HepG2 (cell line): Measurements from ENCODE around the gene HSF4. TPM values are rescaled to one million over a fixed set of nuclear protein-coding genes. Genes with fewer than 3 reads are reported as not detected.

ENCODE experiments used
- DMAP1 ChIP-seq: IDR thresholded peaks from 2 replicates; pipeline ENCODE4 v1.6.1; 2016
- FOXP1 ChIP-seq, 2 experiments: fragments of 450-650 bp in 1 of 2; IDR thresholded peaks; 2 replicates each; pipeline ENCODE4 v1.6.1; 2017 to 2018; ENCODE audit warnings: antibody characterized with exemption in 1 of 2
- HES4 ChIP-seq: sonication (generic); formaldehyde crosslinking; IDR thresholded peaks from 2 replicates; pipeline ENCODE4 v1.9.0; 2021; ENCODE audit warnings: mild to moderate bottlenecking, missing genetic modification reagents, borderline replicate concordance
- IRX3 ChIP-seq: sonication (generic); formaldehyde crosslinking; IDR thresholded peaks from 2 replicates; pipeline ENCODE4 v1.8.1; 2023; ENCODE audit warnings: mild to moderate bottlenecking, low read depth, missing genetic modification reagents, borderline replicate concordance
- KLF12 ChIP-seq: sonication (generic); formaldehyde crosslinking; IDR thresholded peaks from 2 replicates; pipeline ENCODE4 v1.4.0; 2020; ENCODE audit warnings: missing genetic modification reagents, borderline replicate concordance
- RBFOX2 ChIP-seq: fragments of 200-400 bp; formaldehyde crosslinking; IDR thresholded peaks from 2 replicates; pipeline ENCODE4 v1.6.1; 2017; ENCODE audit warnings: low read depth, mild to moderate bottlenecking, low read length
- REPIN1 ChIP-seq: sonication (generic); formaldehyde crosslinking; IDR thresholded peaks from 2 replicates; pipeline ENCODE4 v1.8.0; 2022; ENCODE audit warnings: missing genetic modification reagents, low read depth, mild to moderate bottlenecking, borderline replicate concordance
- SMAD9 ChIP-seq: sonication (generic); formaldehyde crosslinking; IDR thresholded peaks from 2 replicates; pipeline ENCODE4 v1.5.1; 2020; ENCODE audit warnings: mild to moderate bottlenecking, missing genetic modification reagents
- SSRP1 ChIP-seq: IDR thresholded peaks from 2 replicates; pipeline ENCODE4 v1.6.1; 2016; ENCODE audit warnings: control low read depth
- ZBED4 ChIP-seq: sonication (generic); formaldehyde crosslinking; IDR thresholded peaks from 2 replicates; pipeline ENCODE4 v1.4.0; 2020; ENCODE audit warnings: missing genetic modification reagents, borderline replicate concordance
- ZNF317 ChIP-seq: sonication (generic); formaldehyde crosslinking; IDR thresholded peaks from 2 replicates; pipeline ENCODE4 v1.5.0; 2020; ENCODE audit warnings: mild to moderate bottlenecking, missing genetic modification reagents
- ZNF558 ChIP-seq: sonication (generic); formaldehyde crosslinking; IDR thresholded peaks from 2 replicates; pipeline ENCODE4 v1.9.0; 2022; ENCODE audit warnings: mild to moderate bottlenecking, missing genetic modification reagents, borderline replicate concordance
- ZNF652 ChIP-seq: IDR thresholded peaks from 2 replicates; pipeline ENCODE4 v1.6.1; 2016; ENCODE audit warnings: low read depth, borderline replicate concordance
- ZNF720 ChIP-seq: sonication (generic); formaldehyde crosslinking; IDR thresholded peaks from 2 replicates; pipeline ENCODE4 v1.4.0; 2020; ENCODE audit warnings: missing genetic modification reagents
- ZSCAN12 ChIP-seq: sonication (generic); formaldehyde crosslinking; IDR thresholded peaks from 2 replicates; pipeline ENCODE4 v1.9.0; 2021; ENCODE audit warnings: mild to moderate bottlenecking, missing genetic modification reagents
- ZSCAN21 ChIP-seq: sonication (generic); formaldehyde crosslinking; IDR thresholded peaks from 2 replicates; pipeline ENCODE4 v1.8.0; 2022; ENCODE audit warnings: mild to moderate bottlenecking, missing genetic modification reagents, moderate library complexity, borderline replicate concordance
- ZSCAN9 ChIP-seq: IDR thresholded peaks from 2 replicates; pipeline ENCODE4 v1.6.1; 2016; ENCODE audit warnings: borderline replicate concordance
- polyA plus RNA-seq, 8 experiments: library from polyadenylated mRNA; depleted of rRNA in 3 of 8; stranded (reverse) in 7 of 8; unstranded in 1 of 8; fragments of >200 nt; fragmentation: Illumina TruSeq in 4 of 8; extraction: Trizol in 4 of 8; gene quantifications; 2 replicates each; pipeline versions ENCODE4 v1.2.1 to v1.2.3, GENCODE V29; 2011 to 2016; ENCODE audit warnings: low read depth in 4 of 8, missing spikeins in 1 of 8, mixed read lengths in 1 of 8; ENCODE audit not compliant: insufficient read depth in 1 of 8
- total RNA-seq, 5 experiments: library from RNA; depleted of rRNA; stranded (reverse); fragments of >200 nt; fragmentation: Illumina TruSeq; extraction: Trizol; gene quantifications; 2 replicates each; pipeline ENCODE4 v1.2.3, GENCODE V29; 2016; ENCODE audit warnings: low read depth in 1 of 5
- TF ChIP-seq, protein P1 (sequence below): sonication (generic); formaldehyde crosslinking; IDR thresholded peaks from 2 replicates; pipeline ENCODE4 v1.4.0; 2020; ENCODE audit warnings: missing genetic modification reagents
- TF ChIP-seq, protein P2 (sequence below): sonication (generic); formaldehyde crosslinking; conservative IDR thresholded peaks from 2 replicates; pipeline ENCODE4 v1.5.0; 2020; ENCODE audit warnings: missing genetic modification reagents

Gene HSF4
- total and polyA plus RNA-seq, 2 of the 13 experiments (the other 11 are each of a cell fraction or from before 2014, with no cell fraction given): 3.5 to 16.9 TPM

GRCh38 chr16:67164599-67165061 is at the start of gene HSF4 (continued):
- TF ChIP-seq RBFOX2 (0 out of 2 replicates have a peak, but pooled peaks have one; percentile 35), ZSCAN12 (CRISPR knock-in tag) (peak; percentile 77; the same call in 1 of the 2 replicates), REPIN1 (CRISPR knock-in tag) (peak; percentile 89; the same call in 1 of the 2 replicates), ZSCAN21 (CRISPR knock-in tag) (peak; percentile 98), ZNF317 (CRISPR knock-in tag) (no peak), HES4 (CRISPR knock-in tag) (peak; percentile 89; the same call in 1 of the 2 replicates), KLF12 (CRISPR knock-in tag) (peak; percentile 96), ZSCAN9 (CRISPR knock-in tag) (peak; percentile 87; the same call in 1 of the 2 replicates), DMAP1 (peak; percentile 46; the same call in 1 of the 2 replicates), SMAD9 (CRISPR knock-in tag) (0 out of 2 replicates have a peak, but pooled peaks have one; percentile 64), FOXP1 (IDR thresholded peaks at IDR 0.05) (no peak), FOXP1 (CRISPR knock-in tag; IDR thresholded peaks at IDR 0.05) (peak; percentile 46; the same call in 1 of the 2 replicates), IRX3 (CRISPR knock-in tag) (peak; percentile 81), ZBED4 (CRISPR knock-in tag) (peak; percentile 98; the same call in 1 of the 2 replicates), SSRP1 (CRISPR knock-in tag) (no peak), ZNF720 (CRISPR knock-in tag) (no peak), ZNF652 (CRISPR knock-in tag) (no peak), ZNF558 (CRISPR knock-in tag) (peak; percentile 81; the same call in 1 of the 2 replicates)
- TF ChIP-seq, protein P1, sequence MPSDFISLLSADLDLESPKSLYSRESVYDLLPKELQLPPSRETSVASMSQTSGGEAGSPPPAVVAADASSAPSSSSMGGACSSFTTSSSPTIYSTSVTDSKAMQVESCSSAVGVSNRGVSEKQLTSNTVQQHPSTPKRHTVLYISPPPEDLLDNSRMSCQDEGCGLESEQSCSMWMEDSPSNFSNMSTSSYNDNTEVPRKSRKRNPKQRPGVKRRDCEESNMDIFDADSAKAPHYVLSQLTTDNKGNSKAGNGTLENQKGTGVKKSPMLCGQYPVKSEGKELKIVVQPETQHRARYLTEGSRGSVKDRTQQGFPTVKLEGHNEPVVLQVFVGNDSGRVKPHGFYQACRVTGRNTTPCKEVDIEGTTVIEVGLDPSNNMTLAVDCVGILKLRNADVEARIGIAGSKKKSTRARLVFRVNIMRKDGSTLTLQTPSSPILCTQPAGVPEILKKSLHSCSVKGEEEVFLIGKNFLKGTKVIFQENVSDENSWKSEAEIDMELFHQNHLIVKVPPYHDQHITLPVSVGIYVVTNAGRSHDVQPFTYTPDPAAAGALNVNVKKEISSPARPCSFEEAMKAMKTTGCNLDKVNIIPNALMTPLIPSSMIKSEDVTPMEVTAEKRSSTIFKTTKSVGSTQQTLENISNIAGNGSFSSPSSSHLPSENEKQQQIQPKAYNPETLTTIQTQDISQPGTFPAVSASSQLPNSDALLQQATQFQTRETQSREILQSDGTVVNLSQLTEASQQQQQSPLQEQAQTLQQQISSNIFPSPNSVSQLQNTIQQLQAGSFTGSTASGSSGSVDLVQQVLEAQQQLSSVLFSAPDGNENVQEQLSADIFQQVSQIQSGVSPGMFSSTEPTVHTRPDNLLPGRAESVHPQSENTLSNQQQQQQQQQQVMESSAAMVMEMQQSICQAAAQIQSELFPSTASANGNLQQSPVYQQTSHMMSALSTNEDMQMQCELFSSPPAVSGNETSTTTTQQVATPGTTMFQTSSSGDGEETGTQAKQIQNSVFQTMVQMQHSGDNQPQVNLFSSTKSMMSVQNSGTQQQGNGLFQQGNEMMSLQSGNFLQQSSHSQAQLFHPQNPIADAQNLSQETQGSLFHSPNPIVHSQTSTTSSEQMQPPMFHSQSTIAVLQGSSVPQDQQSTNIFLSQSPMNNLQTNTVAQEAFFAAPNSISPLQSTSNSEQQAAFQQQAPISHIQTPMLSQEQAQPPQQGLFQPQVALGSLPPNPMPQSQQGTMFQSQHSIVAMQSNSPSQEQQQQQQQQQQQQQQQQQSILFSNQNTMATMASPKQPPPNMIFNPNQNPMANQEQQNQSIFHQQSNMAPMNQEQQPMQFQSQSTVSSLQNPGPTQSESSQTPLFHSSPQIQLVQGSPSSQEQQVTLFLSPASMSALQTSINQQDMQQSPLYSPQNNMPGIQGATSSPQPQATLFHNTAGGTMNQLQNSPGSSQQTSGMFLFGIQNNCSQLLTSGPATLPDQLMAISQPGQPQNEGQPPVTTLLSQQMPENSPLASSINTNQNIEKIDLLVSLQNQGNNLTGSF (CRISPR knock-in tag): peak; percentile 96
- TF ChIP-seq, protein P2, sequence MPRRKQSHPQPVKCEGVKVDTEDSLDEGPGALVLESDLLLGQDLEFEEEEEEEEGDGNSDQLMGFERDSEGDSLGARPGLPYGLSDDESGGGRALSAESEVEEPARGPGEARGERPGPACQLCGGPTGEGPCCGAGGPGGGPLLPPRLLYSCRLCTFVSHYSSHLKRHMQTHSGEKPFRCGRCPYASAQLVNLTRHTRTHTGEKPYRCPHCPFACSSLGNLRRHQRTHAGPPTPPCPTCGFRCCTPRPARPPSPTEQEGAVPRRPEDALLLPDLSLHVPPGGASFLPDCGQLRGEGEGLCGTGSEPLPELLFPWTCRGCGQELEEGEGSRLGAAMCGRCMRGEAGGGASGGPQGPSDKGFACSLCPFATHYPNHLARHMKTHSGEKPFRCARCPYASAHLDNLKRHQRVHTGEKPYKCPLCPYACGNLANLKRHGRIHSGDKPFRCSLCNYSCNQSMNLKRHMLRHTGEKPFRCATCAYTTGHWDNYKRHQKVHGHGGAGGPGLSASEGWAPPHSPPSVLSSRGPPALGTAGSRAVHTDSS: 0 out of 2 replicates have a peak, but pooled peaks have one; percentile 58
